Small intestine (tissue), 7 donors: ENCODE results near the gene FAM185A. TPM values are rescaled to one million over a fixed set of nuclear protein-coding genes. Genes with fewer than 3 reads are reported as not detected.
"Not testable (repeated sequence)": the region's sequence is repeated elsewhere in the genome, so short reads cannot be mapped to it uniquely, and the experiment has no call there.

Experiments used
- DNase-seq, 2 donors: peaks; one replicate each; pipeline versions ENCODE4 v3.0.0 to v3.0.0-alpha.2; 2013
- FAIRE-seq: peaks from 2 replicates; lab custom pipeline; 2012; peaks lifted over from hg19 to GRCh38; lab: Jason Lieb, UNC
- H3K27ac ChIP-seq, 3 donors: one replicate each; pipeline ENCODE4 v1.5.1; 2013; ENCODE audit warnings: low read length in 2 of 3, mild to moderate bottlenecking in 2 of 3, control low read depth in 1 of 3, inconsistent platforms in 1 of 3, low read depth in 1 of 3, moderate library complexity in 1 of 3
- H3K27me3 ChIP-seq, 3 donors: one replicate each; pipeline ENCODE4 v1.6.1; 2013; ENCODE audit warnings: low read length in 3 of 3, inconsistent platforms in 1 of 3; ENCODE audit not compliant: control insufficient read depth in 3 of 3, insufficient read depth in 3 of 3
- H3K36me3 ChIP-seq, 3 donors: one replicate each; pipeline ENCODE4 v1.6.1; 2013; ENCODE audit warnings: low read length in 3 of 3, inconsistent platforms in 1 of 3, low read depth in 1 of 3, mild to moderate bottlenecking in 1 of 3, moderate library complexity in 1 of 3; ENCODE audit not compliant: control insufficient read depth in 3 of 3, insufficient read depth in 2 of 3
- H3K4me1 ChIP-seq, 3 donors: one replicate each; pipeline ENCODE4 v1.6.1; 2013; ENCODE audit warnings: low read length in 2 of 3, inconsistent platforms in 1 of 3, low read depth in 1 of 3, mild to moderate bottlenecking in 1 of 3, moderate library complexity in 1 of 3; ENCODE audit not compliant: control insufficient read depth in 3 of 3, insufficient read depth in 2 of 3
- H3K4me3 ChIP-seq, 3 donors: one replicate each; pipeline ENCODE4 v1.5.1; 2013; ENCODE audit warnings: low read length in 3 of 3, control low read depth in 1 of 3, inconsistent platforms in 1 of 3, low read depth in 1 of 3, mild to moderate bottlenecking in 1 of 3, moderate library complexity in 1 of 3
- H3K9me3 ChIP-seq, 2 donors: one replicate each; pipeline ENCODE4 v1.6.1; 2013; ENCODE audit warnings: low read depth in 1 of 2, low read length in 1 of 2; ENCODE audit not compliant: control insufficient read depth in 2 of 2, insufficient read depth in 1 of 2
- WGBS, 3 donors: extraction: QIAGEN DNeasy Blood & Tissue Kit; methylation state at CpG; one replicate each; pipeline ENCODE4 v1.1.7; 2013; 5-methylcytosine and 5-hydroxymethylcytosine counted together
- polyA plus RNA-seq, 4 donors: library from polyadenylated mRNA; stranded (reverse) in 3 of 4; unstranded in 1 of 4; fragments of 200-250 nt in 3 of 4; fragments of 120-200 nt in 1 of 4; gene quantifications; one replicate each; pipeline versions ENCODE4 v1.2.1 to v1.2.3, GENCODE V29; 2013
- donor health status: healthy with polysubstance abuse.
- donor health status: control.
- donor health status: control.
- donor health status: Bipolar disorder and iron deficiency.
- donor health status: healthy.

Gene FAM185A
- polyA plus RNA-seq, 4 donors, result 5.4 to 7.5 (median 6.1) TPM

DNA sequence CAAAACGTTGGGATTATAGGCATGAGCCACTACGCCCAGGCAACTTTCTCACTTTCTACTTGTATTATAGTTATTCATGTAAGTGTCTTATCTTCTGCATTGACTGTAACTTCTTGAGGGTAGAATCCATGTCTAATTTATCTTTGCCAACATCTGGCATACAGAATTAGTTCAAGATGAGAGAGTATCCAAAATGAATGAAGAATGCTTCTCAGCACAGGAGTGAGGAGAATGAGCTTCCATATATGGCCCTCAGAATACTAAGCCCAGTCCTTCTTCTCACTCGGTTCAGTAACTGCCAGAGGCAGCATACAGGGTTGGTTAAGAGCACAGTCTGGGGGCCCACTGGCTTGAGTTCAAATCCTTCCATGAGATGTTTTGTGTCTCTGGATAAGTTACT lies 89.0 kb downstream of the FAM185A start:
- Histone ChIP-seq H3K9me3 (no peaks in the 10 kb centered on the region), H3K4me3 (no peak overlapping the region), H3K4me1 (no peaks in the 10 kb centered on the region), H3K27me3 (no peaks in the 10 kb centered on the region), H3K27ac (no peak overlapping the region), H3K36me3 (peaks cover 0 to 3% (median 0%) of the 10 kb centered on the region in 3 donors)
- no peak for DNase-seq
- no peak for FAIRE-seq
- WGBS, 3 donors, result 83 to 84% (median 83%) methylated on average over 3 of the region's 3 CpGs

DNA sequence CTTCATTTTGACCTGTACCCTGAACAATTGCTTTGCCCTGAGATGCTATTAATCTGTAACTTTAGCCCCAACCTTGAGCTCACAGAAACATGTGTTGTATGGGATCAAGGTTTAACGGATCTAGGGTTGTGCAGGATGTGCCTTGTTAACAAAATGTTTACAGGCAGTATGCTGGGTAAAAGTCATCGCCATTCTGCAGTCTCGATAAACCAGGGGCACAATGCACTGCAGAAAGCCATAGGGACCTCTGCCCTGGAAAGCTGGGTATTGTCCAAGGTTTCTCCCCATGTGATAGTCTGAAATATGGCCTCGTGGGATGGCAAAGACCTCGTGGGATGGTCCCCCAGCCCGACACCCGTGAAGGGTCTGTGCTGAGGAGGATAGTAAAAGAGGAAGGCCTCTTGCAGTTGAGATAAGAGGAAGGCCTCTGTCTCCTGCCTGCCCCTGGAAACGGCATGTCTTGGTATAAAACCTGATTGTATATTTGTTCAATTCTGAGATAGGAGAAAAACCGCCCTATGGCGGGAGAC lies 89.8 kb downstream of the FAM185A start:
- not testable (repeated sequence) for H3K27me3 ChIP-seq, H3K36me3 ChIP-seq, FAIRE-seq

DNA sequence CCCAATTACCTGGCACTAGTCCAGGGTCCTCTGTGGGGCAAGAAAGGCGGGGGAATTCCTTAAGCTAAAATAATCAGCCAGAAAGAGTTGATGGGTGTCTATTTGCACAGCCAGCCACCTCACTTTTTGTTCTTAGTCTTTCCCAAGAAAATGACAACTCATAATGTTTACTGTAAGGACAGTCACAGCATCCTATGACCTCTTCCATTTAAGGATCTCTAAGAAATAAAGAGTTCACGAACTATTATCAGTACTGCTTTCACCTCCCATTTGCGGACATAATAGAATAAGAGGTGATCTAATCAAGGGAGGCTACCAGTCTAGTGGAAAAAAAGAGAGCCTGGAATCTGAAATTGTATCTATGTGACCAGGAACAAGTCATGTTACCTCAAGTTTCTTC lies 91.6 kb downstream of the FAM185A start:
- Histone ChIP-seq H3K36me3 (peaks cover 0 to 3% (median 0%) of the 10 kb centered on the region in 3 donors), H3K27me3 (no peaks in the 10 kb centered on the region), H3K4me1 (no peaks in the 10 kb centered on the region), H3K4me3 (no peak overlapping the region), H3K27ac (no peak overlapping the region), H3K9me3 (no peaks in the 10 kb centered on the region)
- WGBS, 3 donors, result 95 to 97% (median 96%) methylated on average over 3 of the region's 3 CpGs
- FAIRE-seq (no peak), DNase-seq (no peak)

More for the DNA sequence above, 89.8 kb downstream of the FAM185A start:
- H3K4me3 ChIP-seq, H3K27ac ChIP-seq, H3K4me1 ChIP-seq, H3K9me3 ChIP-seq: not testable (repeated sequence)
- peak in 1 of 2 donors; percentile 37 for DNase-seq
- 88 to 91% (median 90%) methylated on average over 10 of the region's 10 CpGs for WGBS, 3 donors

DNA sequence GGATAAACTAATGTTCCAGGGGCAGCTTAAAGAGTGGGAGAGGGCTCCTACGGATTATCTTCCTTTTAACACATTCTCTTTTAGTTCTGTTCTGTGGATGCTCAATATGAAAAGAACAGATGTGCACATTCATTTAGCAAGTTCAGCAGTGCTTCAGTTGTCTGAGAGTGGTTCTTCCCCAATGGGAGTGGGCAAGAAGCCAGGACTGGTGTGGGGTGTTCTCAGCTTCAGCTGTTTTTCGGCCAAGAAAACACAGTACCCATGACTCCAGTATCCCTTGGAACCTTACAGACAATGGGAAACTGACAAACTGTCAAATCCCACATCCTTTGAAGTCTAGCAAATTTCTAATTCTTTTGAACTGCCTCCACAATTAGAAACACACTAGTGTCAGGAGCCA lies 92.5 kb downstream of the FAM185A start:
- no peak for DNase-seq
- FAIRE-seq, result no peak
- Histone ChIP-seq H3K27me3 (no peaks in the 10 kb centered on the region), H3K36me3 (peaks cover 0 to 3% (median 0%) of the 10 kb centered on the region in 3 donors), H3K27ac (no peak overlapping the region), H3K4me3 (no peak overlapping the region), H3K4me1 (no peaks in the 10 kb centered on the region), H3K9me3 (no peaks in the 10 kb centered on the region)
- WGBS, 3 donors, result 69 to 88% (median 76%) methylated on average over 2 of the region's 2 CpGs

- DNase-seq, result no peak
- Histone ChIP-seq H3K27me3 (no peaks in the 10 kb centered on the region), H3K4me1 (no peaks in the 10 kb centered on the region), H3K9me3 (no peaks in the 10 kb centered on the region), H3K4me3 (no peak overlapping the region), H3K36me3 (no peaks in the 10 kb centered on the region), H3K27ac (no peak overlapping the region)
- no peak for FAIRE-seq
Measured at GRCh38 chr7:102842284-102842683, 93.5 kb downstream of the FAM185A start.

DNA sequence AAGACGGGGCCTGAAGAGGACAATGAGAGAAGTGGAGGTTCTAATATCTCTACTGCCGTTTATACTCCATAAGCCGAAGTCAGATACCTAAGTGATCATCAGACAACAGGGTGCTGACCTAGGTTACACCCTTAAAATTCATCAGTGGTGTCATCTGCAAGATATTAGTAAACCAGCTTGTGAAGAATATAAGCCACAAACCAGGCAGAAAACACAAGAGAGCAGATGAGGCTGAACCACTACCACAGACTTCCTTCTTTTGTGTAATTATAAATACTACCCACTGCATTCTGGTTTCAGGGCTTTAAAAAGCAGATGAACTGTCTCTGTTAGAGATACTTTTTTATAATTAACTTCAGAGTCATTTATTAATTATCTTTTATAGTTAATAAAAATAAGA lies 95.1 kb downstream of the FAM185A start:
- no peak for DNase-seq
- Histone ChIP-seq H3K9me3 (no peaks in the 10 kb centered on the region), H3K4me3 (no peak overlapping the region), H3K27me3 (no peaks in the 10 kb centered on the region), H3K27ac (no peak overlapping the region), H3K4me1 (no peaks in the 10 kb centered on the region), H3K36me3 (no peaks in the 10 kb centered on the region)
- WGBS, 3 donors, result 76 to 92% (median 82%) methylated on average over 3 of the region's 3 CpGs
- no peak for FAIRE-seq

DNA sequence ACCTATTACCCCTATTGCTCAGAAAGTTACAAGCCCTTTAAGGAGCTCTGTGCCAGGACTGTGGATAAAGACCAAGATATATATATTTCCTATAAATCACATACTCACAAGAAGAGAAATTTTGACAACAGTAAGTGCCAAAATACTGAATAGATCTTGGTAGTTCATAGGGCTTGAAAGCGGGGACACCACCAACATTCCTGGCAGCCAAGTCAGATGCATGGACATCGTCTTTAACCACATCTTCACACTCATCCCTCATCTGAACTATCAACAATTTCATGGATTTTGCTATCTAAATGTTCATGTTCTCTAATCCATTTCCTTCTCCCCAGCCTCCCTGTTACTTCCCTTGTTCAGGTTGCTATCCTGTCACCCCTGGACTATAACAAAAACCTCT lies 96.5 kb downstream of the FAM185A start:
- Histone ChIP-seq H3K27me3 (no peaks in the 10 kb centered on the region), H3K4me1 (no peaks in the 10 kb centered on the region), H3K27ac (no peak overlapping the region), H3K4me3 (no peak overlapping the region), H3K36me3 (no peaks in the 10 kb centered on the region), H3K9me3 (no peaks in the 10 kb centered on the region)
- DNase-seq (no peak), FAIRE-seq (no peak)
- WGBS, 3 donors, result 91 to 95% (median 94%) methylated on average over 2 of the region's 2 CpGs

DNA sequence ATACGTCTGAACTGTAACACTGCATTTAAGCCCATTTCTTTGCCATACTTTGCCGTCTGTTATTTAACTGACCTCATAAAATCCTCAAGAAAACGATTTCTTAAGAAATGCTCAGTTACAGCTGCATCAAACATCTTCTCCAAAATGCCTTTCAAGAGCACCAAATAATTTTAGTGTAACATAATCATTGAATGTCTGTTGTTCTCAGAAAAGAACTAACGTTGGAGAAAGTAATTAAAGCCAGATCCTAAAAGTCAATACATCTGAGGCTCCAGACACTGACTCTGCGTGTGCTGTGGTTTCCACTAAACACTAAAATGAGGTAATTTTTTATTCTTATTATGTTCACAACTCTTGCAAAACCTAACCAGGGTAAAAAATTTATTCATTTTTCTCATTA lies 100.3 kb downstream of the FAM185A start:
- WGBS, 3 donors, result 74 to 87% (median 87%) methylated on average over 5 of the region's 5 CpGs
- FAIRE-seq (no peak), DNase-seq (no peak)
- Histone ChIP-seq H3K4me3 (no peak overlapping the region), H3K36me3 (no peaks in the 10 kb centered on the region), H3K9me3 (no peaks in the 10 kb centered on the region), H3K27me3 (no peaks in the 10 kb centered on the region), H3K4me1 (no peaks in the 10 kb centered on the region), H3K27ac (no peak overlapping the region)

- no peaks in the 10 kb centered on the region for H3K36me3 ChIP-seq
- H3K4me3 ChIP-seq, result no peak overlapping the region
- no peaks in the 10 kb centered on the region for H3K4me1 ChIP-seq
- FAIRE-seq, result no peak
- H3K9me3 ChIP-seq, result no peaks in the 10 kb centered on the region
- H3K27ac ChIP-seq, result no peak overlapping the region
- no peak for DNase-seq
- H3K27me3 ChIP-seq, result no peaks in the 10 kb centered on the region
- WGBS, 3 donors, result 87 to 91% (median 87%) methylated on average over 3 of the region's 3 CpGs
Measured at GRCh38 chr7:102849538-102849937, 100.7 kb downstream of the FAM185A start.
